K562 (cell line): ENCODE measurements around the gene OBSL1. TPM values are rescaled to one million over a fixed set of nuclear protein-coding genes. Genes with fewer than 3 reads are reported as not detected.
A peak's percentile ranks its signal among the peaks of the same experiment; 100 is the strongest.

Source experiments
- CXXC5 ChIP-seq: fragments of 250-450 bp; sonication (Bioruptor Pico); IDR thresholded peaks from 2 replicates; pipeline ENCODE4 v1.8.0; 2022; ENCODE audit warnings: inconsistent platforms, mild to moderate bottlenecking, moderate library complexity
- DNMT1 ChIP-seq: fragments of 450-650 bp; IDR thresholded peaks from 2 replicates; pipeline ENCODE4 v1.6.1; 2016; ENCODE audit warnings: antibody characterized with exemption, mild to moderate bottlenecking
- FOXP1 ChIP-seq: sonication (generic); formaldehyde crosslinking; IDR thresholded peaks from 2 replicates; pipeline ENCODE4 v1.8.0; 2022; ENCODE audit warnings: mild to moderate bottlenecking, missing genetic modification reagents
- IRF2 ChIP-seq: sonication (generic); formaldehyde crosslinking; IDR thresholded peaks from 2 replicates; pipeline ENCODE4 v1.8.1; 2022; ENCODE audit warnings: mild to moderate bottlenecking, missing genetic modification reagents
- NFIX ChIP-seq: fragments of 250-450 bp; sonication (Bioruptor Pico); IDR thresholded peaks from 2 replicates; pipeline ENCODE4 v1.4.0; 2020; ENCODE audit warnings: low read depth, mild to moderate bottlenecking, moderate library complexity
- ZBTB2 ChIP-seq: fragments of 450-650 bp; IDR thresholded peaks from 2 replicates; pipeline ENCODE4 v1.6.1; 2016; ENCODE audit warnings: antibody characterized with exemption
- ZBTB26 ChIP-seq: fragments of 450-650 bp; formaldehyde crosslinking; IDR thresholded peaks from 2 replicates; pipeline ENCODE4 v1.4.0; 2022; ENCODE audit warnings: missing genetic modification characterization
- ZEB2 ChIP-seq: fragments of 450-650 bp; IDR thresholded peaks from 2 replicates; pipeline ENCODE4 v1.6.1; 2016
- ZFP36 ChIP-seq: fragments of 150-350 bp; IDR thresholded peaks from 2 replicates; pipeline ENCODE4 v1.6.1; 2018; ENCODE audit warnings: low read length, low read depth; ENCODE audit not compliant: partially characterized antibody
- ZNF239 ChIP-seq: fragments of 250-450 bp; sonication (Bioruptor Pico); IDR thresholded peaks from 2 replicates; pipeline ENCODE4 v1.4.0; 2020; ENCODE audit warnings: mild to moderate bottlenecking
- ZNF551 ChIP-seq: fragments of 250-450 bp; sonication (Bioruptor Pico); IDR thresholded peaks from 2 replicates; pipeline ENCODE4 v1.5.0; 2021; ENCODE audit warnings: mild to moderate bottlenecking, moderate library complexity
- polyA plus RNA-seq, 8 experiments: library from polyadenylated mRNA; depleted of rRNA in 4 of 8; stranded (reverse) in 5 of 8; unstranded in 3 of 8; fragments of >200 nt; fragmentation: Nextera tagmentation in 2 of 8; fragmentation: Illumina TruSeq in 1 of 8; extraction: Ambion mirVana in 2 of 8; extraction: Trizol in 1 of 8; gene quantifications; 2 replicates each; pipeline versions ENCODE4 v1.2.1 to v1.2.3, GENCODE V29; 2011 to 2014; ENCODE audit warnings: inconsistent platforms in 1 of 8, missing spikeins in 1 of 8
- total RNA-seq, 7 experiments: library from RNA; depleted of rRNA in 6 of 7; stranded (reverse); fragments of >200 nt in 6 of 7; fragmentation: Illumina TruSeq in 2 of 7; extraction: Trizol in 2 of 7; gene quantifications; 2 replicates each; pipeline versions ENCODE4 v1.2.1 to v1.2.3, GENCODE V29; 2011 to 2021; ENCODE audit warnings: low replicate concordance in 1 of 7
- TF ChIP-seq, protein P1 (sequence below): fragments of 250-450 bp; sonication (Bioruptor Pico); IDR thresholded peaks from 2 replicates; pipeline ENCODE4 v1.4.0; 2020
- TF ChIP-seq, protein P2 (sequence below): fragments of 450-650 bp; formaldehyde crosslinking; IDR thresholded peaks from 2 replicates; pipeline ENCODE4 v1.4.0; 2020; ENCODE audit warnings: mild to moderate bottlenecking, moderate library complexity

Gene OBSL1
- total and polyA plus RNA-seq, 9 of the 15 experiments (the other 6 are each of a cell fraction or from before 2014, with no cell fraction given), result 1.2 to 26.6 (median 8.6) TPM

DNA sequence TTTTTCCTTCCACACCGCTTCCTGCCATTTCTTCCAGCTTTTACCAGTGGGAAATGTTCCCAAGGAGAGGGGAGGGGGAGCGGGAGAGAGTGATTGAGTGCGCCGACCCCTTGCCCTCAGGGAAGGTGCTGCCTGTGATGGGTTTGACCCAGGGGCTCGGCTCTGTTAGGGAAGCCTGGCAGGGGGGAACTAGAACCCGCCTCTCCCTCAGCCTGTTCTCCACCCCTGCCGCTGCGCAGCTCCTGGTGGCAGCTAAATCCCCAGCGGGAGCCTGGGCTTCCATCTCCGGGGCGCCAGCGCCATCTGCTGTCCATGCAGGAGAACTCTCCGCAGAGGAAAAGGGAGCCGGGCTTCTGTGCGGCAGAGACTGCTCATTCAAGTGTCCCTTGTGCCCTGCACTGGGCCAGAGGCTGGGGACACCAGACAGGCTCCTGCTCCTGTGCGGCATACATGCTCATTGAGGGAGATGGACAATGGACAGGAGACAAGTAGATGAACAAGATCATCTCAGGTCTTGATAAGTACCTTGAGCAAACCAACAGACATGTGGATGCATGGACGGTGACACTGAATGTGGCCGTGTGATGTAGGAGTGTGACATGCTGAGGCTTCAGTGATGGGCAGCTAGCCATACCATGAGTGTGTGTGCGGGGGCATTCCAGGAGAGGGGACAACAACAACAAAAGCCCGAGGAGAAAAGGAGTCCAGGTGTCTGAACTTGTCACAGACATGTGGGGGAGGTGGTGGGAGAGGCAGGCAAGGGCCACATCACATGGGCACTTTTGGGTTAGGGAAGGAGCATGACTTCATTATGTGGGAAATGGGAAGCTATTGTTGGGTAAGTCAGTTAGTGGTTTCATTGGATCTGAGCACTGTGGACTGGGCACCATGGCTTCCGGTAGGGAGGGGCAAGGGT, 41.0 kb downstream of the OBSL1 start (continued):
- TF ChIP-seq FOXP1 (CRISPR knock-in tag), result peak; percentile 38; the same call in 1 of the 2 replicates
- TF ChIP-seq ZFP36, result peak; percentile 14
- no peak for TF ChIP-seq ZNF551 (CRISPR knock-in tag)
- TF ChIP-seq, protein P1, sequence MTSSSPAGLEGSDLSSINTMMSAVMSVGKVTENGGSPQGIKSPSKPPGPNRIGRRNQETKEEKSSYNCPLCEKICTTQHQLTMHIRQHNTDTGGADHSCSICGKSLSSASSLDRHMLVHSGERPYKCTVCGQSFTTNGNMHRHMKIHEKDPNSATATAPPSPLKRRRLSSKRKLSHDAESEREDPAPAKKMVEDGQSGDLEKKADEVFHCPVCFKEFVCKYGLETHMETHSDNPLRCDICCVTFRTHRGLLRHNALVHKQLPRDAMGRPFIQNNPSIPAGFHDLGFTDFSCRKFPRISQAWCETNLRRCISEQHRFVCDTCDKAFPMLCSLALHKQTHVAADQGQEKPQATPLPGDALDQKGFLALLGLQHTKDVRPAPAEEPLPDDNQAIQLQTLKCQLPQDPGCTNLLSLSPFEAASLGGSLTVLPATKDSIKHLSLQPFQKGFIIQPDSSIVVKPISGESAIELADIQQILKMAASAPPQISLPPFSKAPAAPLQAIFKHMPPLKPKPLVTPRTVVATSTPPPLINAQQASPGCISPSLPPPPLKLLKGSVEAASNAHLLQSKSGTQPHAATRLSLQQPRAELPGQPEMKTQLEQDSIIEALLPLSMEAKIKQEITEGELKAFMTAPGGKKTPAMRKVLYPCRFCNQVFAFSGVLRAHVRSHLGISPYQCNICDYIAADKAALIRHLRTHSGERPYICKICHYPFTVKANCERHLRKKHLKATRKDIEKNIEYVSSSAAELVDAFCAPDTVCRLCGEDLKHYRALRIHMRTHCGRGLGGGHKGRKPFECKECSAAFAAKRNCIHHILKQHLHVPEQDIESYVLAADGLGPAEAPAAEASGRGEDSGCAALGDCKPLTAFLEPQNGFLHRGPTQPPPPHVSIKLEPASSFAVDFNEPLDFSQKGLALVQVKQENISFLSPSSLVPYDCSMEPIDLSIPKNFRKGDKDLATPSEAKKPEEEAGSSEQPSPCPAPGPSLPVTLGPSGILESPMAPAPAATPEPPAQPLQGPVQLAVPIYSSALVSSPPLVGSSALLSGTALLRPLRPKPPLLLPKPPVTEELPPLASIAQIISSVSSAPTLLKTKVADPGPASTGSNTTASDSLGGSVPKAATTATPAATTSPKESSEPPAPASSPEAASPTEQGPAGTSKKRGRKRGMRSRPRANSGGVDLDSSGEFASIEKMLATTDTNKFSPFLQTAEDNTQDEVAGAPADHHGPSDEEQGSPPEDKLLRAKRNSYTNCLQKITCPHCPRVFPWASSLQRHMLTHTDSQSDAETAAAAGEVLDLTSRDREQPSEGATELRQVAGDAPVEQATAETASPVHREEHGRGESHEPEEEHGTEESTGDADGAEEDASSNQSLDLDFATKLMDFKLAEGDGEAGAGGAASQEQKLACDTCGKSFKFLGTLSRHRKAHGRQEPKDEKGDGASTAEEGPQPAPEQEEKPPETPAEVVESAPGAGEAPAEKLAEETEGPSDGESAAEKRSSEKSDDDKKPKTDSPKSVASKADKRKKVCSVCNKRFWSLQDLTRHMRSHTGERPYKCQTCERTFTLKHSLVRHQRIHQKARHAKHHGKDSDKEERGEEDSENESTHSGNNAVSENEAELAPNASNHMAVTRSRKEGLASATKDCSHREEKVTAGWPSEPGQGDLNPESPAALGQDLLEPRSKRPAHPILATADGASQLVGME (CRISPR knock-in tag), result no peak
- TF ChIP-seq IRF2 (CRISPR knock-in tag), result no peak
- no peak for TF ChIP-seq ZBTB2
- no peak for TF ChIP-seq NFIX (CRISPR knock-in tag)
- TF ChIP-seq CXXC5 (CRISPR knock-in tag), result peak; percentile 67
- TF ChIP-seq DNMT1, result no peak
- TF ChIP-seq, protein P2, sequence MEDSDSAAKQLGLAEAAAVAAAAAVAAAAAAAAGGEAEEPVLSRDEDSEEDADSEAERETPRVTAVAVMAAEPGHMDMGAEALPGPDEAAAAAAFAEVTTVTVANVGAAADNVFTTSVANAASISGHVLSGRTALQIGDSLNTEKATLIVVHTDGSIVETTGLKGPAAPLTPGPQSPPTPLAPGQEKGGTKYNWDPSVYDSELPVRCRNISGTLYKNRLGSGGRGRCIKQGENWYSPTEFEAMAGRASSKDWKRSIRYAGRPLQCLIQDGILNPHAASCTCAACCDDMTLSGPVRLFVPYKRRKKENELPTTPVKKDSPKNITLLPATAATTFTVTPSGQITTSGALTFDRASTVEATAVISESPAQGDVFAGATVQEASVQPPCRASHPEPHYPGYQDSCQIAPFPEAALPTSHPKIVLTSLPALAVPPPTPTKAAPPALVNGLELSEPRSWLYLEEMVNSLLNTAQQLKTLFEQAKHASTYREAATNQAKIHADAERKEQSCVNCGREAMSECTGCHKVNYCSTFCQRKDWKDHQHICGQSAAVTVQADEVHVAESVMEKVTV (CRISPR knock-in tag), result peak; percentile 96
- no peak for TF ChIP-seq ZNF239 (CRISPR knock-in tag)
- no peak for TF ChIP-seq ZEB2
- no peak for TF ChIP-seq ZBTB26 (CRISPR knock-in tag)
